ENCODE results near the gene SPAG7.

GRCh38 chr17:4919511-4920047 is 48.0 kb downstream of the SPAG7 start:
- TF ChIP-seq, protein P1, sequence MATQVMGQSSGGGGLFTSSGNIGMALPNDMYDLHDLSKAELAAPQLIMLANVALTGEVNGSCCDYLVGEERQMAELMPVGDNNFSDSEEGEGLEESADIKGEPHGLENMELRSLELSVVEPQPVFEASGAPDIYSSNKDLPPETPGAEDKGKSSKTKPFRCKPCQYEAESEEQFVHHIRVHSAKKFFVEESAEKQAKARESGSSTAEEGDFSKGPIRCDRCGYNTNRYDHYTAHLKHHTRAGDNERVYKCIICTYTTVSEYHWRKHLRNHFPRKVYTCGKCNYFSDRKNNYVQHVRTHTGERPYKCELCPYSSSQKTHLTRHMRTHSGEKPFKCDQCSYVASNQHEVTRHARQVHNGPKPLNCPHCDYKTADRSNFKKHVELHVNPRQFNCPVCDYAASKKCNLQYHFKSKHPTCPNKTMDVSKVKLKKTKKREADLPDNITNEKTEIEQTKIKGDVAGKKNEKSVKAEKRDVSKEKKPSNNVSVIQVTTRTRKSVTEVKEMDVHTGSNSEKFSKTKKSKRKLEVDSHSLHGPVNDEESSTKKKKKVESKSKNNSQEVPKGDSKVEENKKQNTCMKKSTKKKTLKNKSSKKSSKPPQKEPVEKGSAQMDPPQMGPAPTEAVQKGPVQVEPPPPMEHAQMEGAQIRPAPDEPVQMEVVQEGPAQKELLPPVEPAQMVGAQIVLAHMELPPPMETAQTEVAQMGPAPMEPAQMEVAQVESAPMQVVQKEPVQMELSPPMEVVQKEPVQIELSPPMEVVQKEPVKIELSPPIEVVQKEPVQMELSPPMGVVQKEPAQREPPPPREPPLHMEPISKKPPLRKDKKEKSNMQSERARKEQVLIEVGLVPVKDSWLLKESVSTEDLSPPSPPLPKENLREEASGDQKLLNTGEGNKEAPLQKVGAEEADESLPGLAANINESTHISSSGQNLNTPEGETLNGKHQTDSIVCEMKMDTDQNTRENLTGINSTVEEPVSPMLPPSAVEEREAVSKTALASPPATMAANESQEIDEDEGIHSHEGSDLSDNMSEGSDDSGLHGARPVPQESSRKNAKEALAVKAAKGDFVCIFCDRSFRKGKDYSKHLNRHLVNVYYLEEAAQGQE (IDR thresholded peaks at IDR 0.05; ENCODE audit: insufficient read depth in 1 of 2, low read depth in 2 of 2, low read length in 1 of 2): no peak
- TF ChIP-seq, protein P2, sequence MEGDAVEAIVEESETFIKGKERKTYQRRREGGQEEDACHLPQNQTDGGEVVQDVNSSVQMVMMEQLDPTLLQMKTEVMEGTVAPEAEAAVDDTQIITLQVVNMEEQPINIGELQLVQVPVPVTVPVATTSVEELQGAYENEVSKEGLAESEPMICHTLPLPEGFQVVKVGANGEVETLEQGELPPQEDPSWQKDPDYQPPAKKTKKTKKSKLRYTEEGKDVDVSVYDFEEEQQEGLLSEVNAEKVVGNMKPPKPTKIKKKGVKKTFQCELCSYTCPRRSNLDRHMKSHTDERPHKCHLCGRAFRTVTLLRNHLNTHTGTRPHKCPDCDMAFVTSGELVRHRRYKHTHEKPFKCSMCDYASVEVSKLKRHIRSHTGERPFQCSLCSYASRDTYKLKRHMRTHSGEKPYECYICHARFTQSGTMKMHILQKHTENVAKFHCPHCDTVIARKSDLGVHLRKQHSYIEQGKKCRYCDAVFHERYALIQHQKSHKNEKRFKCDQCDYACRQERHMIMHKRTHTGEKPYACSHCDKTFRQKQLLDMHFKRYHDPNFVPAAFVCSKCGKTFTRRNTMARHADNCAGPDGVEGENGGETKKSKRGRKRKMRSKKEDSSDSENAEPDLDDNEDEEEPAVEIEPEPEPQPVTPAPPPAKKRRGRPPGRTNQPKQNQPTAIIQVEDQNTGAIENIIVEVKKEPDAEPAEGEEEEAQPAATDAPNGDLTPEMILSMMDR (IDR thresholded peaks at IDR 0.05): no peak
- no peak for TF ChIP-seq SIN3A (IDR thresholded peaks at IDR 0.05; ENCODE audit: borderline replicate concordance, insufficient read depth, low read depth, low read length)
- TF ChIP-seq POLR2AphosphoS5 (IDR thresholded peaks at IDR 0.05; ENCODE audit: low read depth, low read length): no peak

Data from Panc1 (cell line).